ENCODE results near the gene LPAR6. TPM values are rescaled to one million over a fixed set of nuclear protein-coding genes. Genes with fewer than 3 reads are reported as not detected.
A peak's percentile ranks its signal among the peaks of the same experiment; 100 is the strongest.

The LPAR6 gene
- total and polyA plus RNA-seq, 7 donors, result 4.1 to 11.0 (median 5.8) TPM

DNA sequence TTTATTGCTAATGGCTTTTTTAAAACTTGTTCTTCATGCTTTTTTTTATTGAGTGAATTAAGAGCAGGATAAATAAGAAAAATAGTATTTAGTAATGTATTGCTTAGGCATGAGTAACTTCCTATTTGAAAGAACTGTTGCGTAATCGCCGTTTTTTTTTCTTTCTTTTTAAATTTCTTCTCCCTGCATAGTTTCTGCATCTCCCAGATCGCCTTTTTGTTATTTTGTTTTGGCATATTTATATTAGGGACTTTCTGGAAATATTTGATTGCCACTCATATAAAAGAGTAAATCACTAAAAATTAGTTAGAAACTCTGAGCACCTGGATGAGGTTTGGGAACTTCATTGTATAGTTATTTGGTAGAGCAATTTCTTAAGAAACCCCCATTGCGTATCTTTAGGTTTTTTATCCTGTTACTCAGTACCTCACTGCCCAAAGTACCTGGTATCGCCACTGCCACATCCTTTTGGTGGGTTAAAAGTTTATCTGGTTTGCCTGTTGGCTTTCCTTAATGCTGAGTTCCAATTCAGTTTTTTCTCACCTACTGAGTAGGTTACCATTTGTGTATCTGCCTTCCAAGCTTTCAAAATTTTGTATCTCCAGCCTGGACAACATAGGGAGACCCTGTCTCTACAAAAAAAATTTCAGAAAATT lies 36.2 kb upstream of the LPAR6 start:
- WGBS, 3 donors, result 69 to 79% (median 71%) methylated on average over 6 of the region's 6 CpGs
- H3K9me3 ChIP-seq, result peaks cover 10% of the 10 kb centered on the region
- intact Hi-C loops (cut with DNase I), result no loop called here
- H3K27me3 ChIP-seq (ENCODE audit: insufficient read depth in 3 of 3, low read length in 2 of 3), result no peaks in the 10 kb centered on the region
- ATAC-seq, result no peak
- H3K4me3 ChIP-seq, result no peak overlapping the region
- DNase-seq, result no peak
- H3K36me3 ChIP-seq (ENCODE audit: insufficient read depth in 1 of 2, low read depth in 1 of 2), result peaks cover 3 to 14% of the 10 kb centered on the region in 2 donors
- H3K4me1 ChIP-seq, result peaks cover 3% of the 10 kb centered on the region
- TF ChIP-seq, protein P1, sequence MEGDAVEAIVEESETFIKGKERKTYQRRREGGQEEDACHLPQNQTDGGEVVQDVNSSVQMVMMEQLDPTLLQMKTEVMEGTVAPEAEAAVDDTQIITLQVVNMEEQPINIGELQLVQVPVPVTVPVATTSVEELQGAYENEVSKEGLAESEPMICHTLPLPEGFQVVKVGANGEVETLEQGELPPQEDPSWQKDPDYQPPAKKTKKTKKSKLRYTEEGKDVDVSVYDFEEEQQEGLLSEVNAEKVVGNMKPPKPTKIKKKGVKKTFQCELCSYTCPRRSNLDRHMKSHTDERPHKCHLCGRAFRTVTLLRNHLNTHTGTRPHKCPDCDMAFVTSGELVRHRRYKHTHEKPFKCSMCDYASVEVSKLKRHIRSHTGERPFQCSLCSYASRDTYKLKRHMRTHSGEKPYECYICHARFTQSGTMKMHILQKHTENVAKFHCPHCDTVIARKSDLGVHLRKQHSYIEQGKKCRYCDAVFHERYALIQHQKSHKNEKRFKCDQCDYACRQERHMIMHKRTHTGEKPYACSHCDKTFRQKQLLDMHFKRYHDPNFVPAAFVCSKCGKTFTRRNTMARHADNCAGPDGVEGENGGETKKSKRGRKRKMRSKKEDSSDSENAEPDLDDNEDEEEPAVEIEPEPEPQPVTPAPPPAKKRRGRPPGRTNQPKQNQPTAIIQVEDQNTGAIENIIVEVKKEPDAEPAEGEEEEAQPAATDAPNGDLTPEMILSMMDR (IDR thresholded peaks at IDR 0.05), result no peak
- no peak overlapping the region for H3K27ac ChIP-seq

DNA sequence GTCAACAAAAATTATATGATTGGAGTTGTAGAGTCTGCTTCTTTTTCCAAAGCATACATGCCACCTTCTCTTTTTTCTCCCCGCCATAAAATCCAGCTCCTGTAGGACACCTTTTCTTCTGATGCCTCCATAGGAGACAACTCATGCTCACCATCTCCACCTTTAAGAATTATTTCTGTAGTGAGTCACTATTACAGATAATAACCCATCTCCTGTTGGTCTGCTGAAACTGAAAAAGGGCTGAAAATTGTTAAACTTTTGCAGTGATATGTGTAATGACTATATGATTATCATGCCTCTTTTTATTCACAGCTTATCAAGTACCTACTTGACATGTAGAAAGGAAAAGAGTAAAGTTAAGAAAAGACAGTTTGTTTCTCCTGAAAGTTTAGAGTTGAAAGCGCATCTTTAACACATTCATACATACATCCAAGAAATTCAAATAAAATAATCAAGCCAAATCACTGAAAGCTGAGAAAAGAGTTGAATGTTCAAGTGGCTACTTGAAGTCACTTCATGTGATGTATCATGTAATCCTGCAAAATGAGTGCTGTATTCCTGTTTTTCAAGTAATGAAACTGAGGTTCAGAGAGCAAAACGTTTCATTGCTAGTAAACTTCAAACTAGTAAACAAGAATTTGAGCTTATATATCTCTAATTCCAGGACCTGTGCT lies 35.5 kb upstream of the LPAR6 start:
- ATAC-seq, result no peak
- DNase-seq, result no peak
- Histone ChIP-seq H3K4me1 (peaks cover 3% of the 10 kb centered on the region), H3K27ac (no peak overlapping the region), H3K9me3 (peaks cover 10% of the 10 kb centered on the region), H3K27me3 (ENCODE audit: insufficient read depth in 3 of 3, low read length in 2 of 3) (no peaks in the 10 kb centered on the region), H3K4me3 (no peak overlapping the region), H3K36me3 (ENCODE audit: insufficient read depth in 1 of 2, low read depth in 1 of 2) (peaks cover 0 to 7% of the 10 kb centered on the region in 2 donors)
- TF ChIP-seq, protein P1 (IDR thresholded peaks at IDR 0.05), result no peak
- 83 to 84% (median 84%) methylated on average over 3 of the region's 3 CpGs for WGBS, 3 donors
- intact Hi-C loops (cut with DNase I), result no loop called here

DNA sequence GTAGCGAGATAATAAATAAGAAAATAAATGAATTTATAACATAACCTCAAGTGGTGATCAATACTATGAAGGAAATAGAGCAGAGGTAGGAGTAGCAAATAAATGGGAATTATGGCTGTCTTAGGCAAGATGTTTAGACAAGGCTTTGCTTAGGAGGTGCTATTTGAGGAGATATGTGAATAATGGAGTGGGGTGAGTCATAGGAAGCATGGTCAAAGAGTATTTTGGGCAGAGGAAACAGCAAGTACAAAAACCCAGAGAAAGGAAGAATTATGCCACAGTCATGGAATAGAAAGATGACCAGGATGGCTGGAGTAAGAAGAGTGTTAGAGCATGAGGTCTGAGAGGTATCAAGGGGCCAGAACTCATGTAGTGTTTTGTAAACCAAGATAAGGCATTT lies 33.6 kb upstream of the LPAR6 start:
- intact Hi-C loops (cut with DNase I), result no loop called here
- DNase-seq (no peak), ATAC-seq (peak in 2 of 4 donors; percentile 23 to 42)
- WGBS, 3 donors, result 95 to 100% (median 98%) methylated on average over 1 of the region's 1 CpG
- TF ChIP-seq, protein P1 (IDR thresholded peaks at IDR 0.05), result no peak
- Histone ChIP-seq H3K9me3 (peaks cover 10% of the 10 kb centered on the region), H3K36me3 (ENCODE audit: insufficient read depth in 1 of 2, low read depth in 1 of 2) (no peaks in the 10 kb centered on the region), H3K27ac (peak overlapping the region; percentile 26), H3K4me3 (no peak overlapping the region), H3K4me1 (peaks cover 3% of the 10 kb centered on the region), H3K27me3 (ENCODE audit: insufficient read depth in 3 of 3, low read length in 2 of 3) (no peaks in the 10 kb centered on the region)

DNA sequence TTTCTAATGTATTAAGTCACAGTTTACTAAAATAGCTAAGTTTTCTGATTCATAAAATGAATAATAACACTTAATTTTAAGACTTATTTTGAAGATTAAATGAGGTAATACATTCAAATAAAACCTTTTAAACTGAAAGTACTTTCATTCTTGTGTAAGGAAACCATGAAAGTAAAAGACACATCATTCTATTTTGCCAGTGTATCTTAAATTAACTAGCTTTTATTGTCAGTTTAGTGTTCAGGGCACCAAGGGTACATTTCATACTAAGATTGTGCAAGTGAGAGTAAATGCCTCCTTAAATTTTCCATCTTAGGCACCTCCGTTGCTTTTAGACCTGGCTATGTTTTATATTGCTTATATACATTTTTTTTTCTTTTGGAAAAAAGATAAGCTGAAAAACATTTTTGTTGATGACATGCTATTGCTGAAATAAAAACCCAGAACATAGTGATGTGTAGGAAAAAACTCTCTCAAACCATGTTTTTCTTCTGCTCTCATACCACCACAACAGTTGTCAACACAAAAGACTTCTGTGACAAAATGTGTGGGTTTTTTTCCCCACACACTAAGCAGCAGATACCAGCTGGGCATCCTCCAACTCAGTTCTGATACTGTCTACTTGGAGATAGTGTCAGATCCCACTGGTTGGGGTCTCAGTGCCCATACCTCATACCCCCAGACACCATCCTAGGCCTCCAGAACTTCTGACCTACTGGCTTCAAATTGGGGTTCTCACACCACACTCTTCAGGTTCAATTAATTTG lies 30.7 kb upstream of the LPAR6 start:
- Histone ChIP-seq H3K27me3 (ENCODE audit: insufficient read depth in 3 of 3, low read length in 2 of 3) (no peaks in the 10 kb centered on the region), H3K36me3 (ENCODE audit: insufficient read depth in 1 of 2, low read depth in 1 of 2) (no peaks in the 10 kb centered on the region), H3K4me3 (no peak overlapping the region), H3K4me1 (peaks cover 2% of the 10 kb centered on the region), H3K9me3 (no peaks in the 10 kb centered on the region), H3K27ac (no peak overlapping the region)
- DNase-seq (no peak), ATAC-seq (no peak)
- TF ChIP-seq, protein P1 (IDR thresholded peaks at IDR 0.05), result no peak
- intact Hi-C loops (cut with DNase I), result no loop called here
- 73 to 85% (median 75%) methylated on average over 1 of the region's 1 CpG for WGBS, 3 donors
